Measurements from ENCODE around the gene C1QTNF1.

GRCh38 chr17:79051306-79051705 lies 27.3 kb downstream of the C1QTNF1 start:
- TF ChIP-seq GATA3 (IDR thresholded peaks at IDR 0.05; ENCODE audit: low read depth, low read length), result no peak
- no peak for TF ChIP-seq GATA2 (IDR thresholded peaks at IDR 0.05; ENCODE audit: low read depth, low read length)
